ENCODE results near the gene FUCA2.
"Not testable (repeated sequence)": the region's sequence is repeated elsewhere in the genome, so short reads cannot be mapped to it uniquely, and the experiment has no call there.

Gene FUCA2

GRCh38 chr6:143496974-143497373, 14.5 kb downstream of the FUCA2 start:
- DNase-seq (ENCODE audit: low read depth) = no peak

GRCh38 chr6:143490775-143491174, 20.7 kb downstream of the FUCA2 start:
- no peak for DNase-seq (ENCODE audit: low read depth)

- no peak for DNase-seq (ENCODE audit: low read depth)
Measured at GRCh38 chr6:143490244-143490643, 21.3 kb downstream of the FUCA2 start.

GRCh38 chr6:143486752-143487151, 24.8 kb downstream of the FUCA2 start:
- DNase-seq (ENCODE audit: low read depth) = no peak

- DNase-seq (ENCODE audit: low read depth) = no peak
Measured at GRCh38 chr6:143485967-143486366, 25.6 kb downstream of the FUCA2 start.

GRCh38 chr6:143482593-143482992, 28.9 kb downstream of the FUCA2 start:
- no peak for DNase-seq (ENCODE audit: low read depth)

GRCh38 chr6:143478479-143479062, 32.9 kb downstream of the FUCA2 start:
- DNase-seq (ENCODE audit: low read depth) = no peak

GRCh38 chr6:143476545-143476944, 35.0 kb downstream of the FUCA2 start:
- DNase-seq (ENCODE audit: low read depth) = no peak

GRCh38 chr6:143471822-143472221, 39.7 kb downstream of the FUCA2 start:
- no peak for DNase-seq (ENCODE audit: low read depth)

GRCh38 chr6:143468823-143469222, 42.7 kb downstream of the FUCA2 start:
- DNase-seq (ENCODE audit: low read depth) = not testable (repeated sequence)

- DNase-seq (ENCODE audit: low read depth) = no peak
Measured at GRCh38 chr6:143468026-143468425, 43.5 kb downstream of the FUCA2 start.

- no peak for DNase-seq (ENCODE audit: low read depth)
Measured at GRCh38 chr6:143465546-143465945, 46.0 kb downstream of the FUCA2 start.

- no peak for DNase-seq (ENCODE audit: low read depth)
Measured at GRCh38 chr6:143457563-143458359, 53.8 kb downstream of the FUCA2 start.

- DNase-seq (ENCODE audit: low read depth) = no peak
Measured at GRCh38 chr6:143451531-143451930, 60.0 kb downstream of the FUCA2 start.

- DNase-seq (ENCODE audit: low read depth) = peak; percentile 64
Measured at GRCh38 chr6:143450453-143451371, 60.8 kb downstream of the FUCA2 start, which contains the start of the genes ADAT2 and PEX3. Gene ADAT2 (minus strand): TSS chr6:143450695. CDS start chr6:143450658, 37 bp downstream. Gene PEX3 (plus strand): TSS chr6:143450805. CDS start chr6:143451043, 238 bp downstream.

- no peak for DNase-seq (ENCODE audit: low read depth)
Measured at GRCh38 chr6:143449714-143450452, 61.6 kb downstream of the FUCA2 start.

GRCh38 chr6:143449082-143449713, 62.3 kb downstream of the FUCA2 start:
- no peak for DNase-seq (ENCODE audit: low read depth)

- not testable (repeated sequence) for DNase-seq (ENCODE audit: low read depth)
Measured at GRCh38 chr6:143447865-143448264, 63.7 kb downstream of the FUCA2 start.
